HAP-1 (cell line): ENCODE results near the gene NFXL1.
"Not testable (repeated sequence)": the region's sequence is repeated elsewhere in the genome, so short reads cannot be mapped to it uniquely, and the experiment has no call there.

Source experiments
- DNase-seq, 2 experiments: peaks; one replicate each; pipeline ENCODE4 v3.0.0-alpha.2; 2016 to 2020; ENCODE audit warnings: low spot score in 2 of 2
- H3K27me3 ChIP-seq: fragments of 250-450 bp; sonication (Bioruptor Pico); 2 replicates; pipeline ENCODE4 v1.5.1; 2020; ENCODE audit warnings: low read depth, mild to moderate bottlenecking, moderate library complexity
- H3K36me3 ChIP-seq: fragments of 250-450 bp; sonication (Bioruptor Pico); replicated peaks from 2 replicates; pipeline ENCODE4 v1.5.1; 2020; ENCODE audit warnings: mild to moderate bottlenecking
- H3K4me1 ChIP-seq: fragments of 250-450 bp; sonication (Bioruptor Pico); 2 replicates; pipeline ENCODE4 v1.5.1; 2020; ENCODE audit warnings: mild to moderate bottlenecking
- H3K4me3 ChIP-seq: fragments of 250-450 bp; sonication (Bioruptor Pico); 2 replicates; pipeline ENCODE4 v1.5.1; 2020; ENCODE audit warnings: mild to moderate bottlenecking, moderate library complexity
- H3K9me3 ChIP-seq: fragments of 250-450 bp; sonication (Bioruptor Pico); 2 replicates; pipeline ENCODE4 v1.5.1; 2020; ENCODE audit warnings: mild to moderate bottlenecking, moderate library complexity
- in situ Hi-C: fragments of 300-500 bp; cut with MboI; formaldehyde crosslinking; loops from 3 replicates; pipeline ENCODE4 v1.14.3; 2020; ENCODE audit warnings: low sequenced_read_pairs, inconsistent platforms, mixed read lengths

NFXL1 gene

DNA sequence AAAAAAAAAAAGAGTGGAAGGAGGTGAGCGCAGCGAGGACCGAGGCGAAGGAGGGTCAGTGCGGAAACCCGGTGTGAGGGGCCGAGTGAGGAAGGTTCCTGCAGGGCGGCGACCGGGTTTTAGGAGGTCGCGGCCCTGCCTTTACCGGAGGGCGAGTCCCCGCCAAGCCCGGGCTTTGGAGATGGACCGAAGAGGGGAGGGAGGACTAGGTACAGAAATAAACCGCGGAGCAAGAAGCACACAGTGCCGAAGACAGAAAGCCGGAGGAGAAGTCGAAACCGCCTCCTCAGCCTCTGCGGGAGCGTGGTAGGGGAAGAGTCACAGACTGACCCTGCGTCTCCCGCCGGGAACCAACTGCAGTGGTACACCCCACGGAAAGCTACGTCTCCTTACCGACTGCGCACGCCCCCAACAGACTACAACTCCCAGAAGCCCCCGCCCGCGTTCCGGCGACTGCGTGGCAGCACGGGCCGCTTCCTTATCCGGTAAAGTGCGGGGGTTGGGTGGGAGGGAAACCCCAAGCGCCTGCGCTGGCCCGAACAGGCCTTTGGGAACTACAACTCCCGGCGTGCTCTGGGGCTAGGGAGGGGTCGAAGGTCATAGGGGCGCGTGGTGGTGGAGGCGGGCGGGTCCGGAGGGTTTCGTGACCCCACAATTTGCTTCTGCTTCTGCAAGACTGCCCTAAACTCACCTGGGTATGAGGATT is at the start of gene NFXL1:
TSS of gene NFXL1 (minus strand) at position 364 of the 706 bp plus-strand sequence. CDS start 380 bp downstream, outside the sequence.
- no peaks in the 10 kb centered on the region for H3K9me3 ChIP-seq
- peaks cover 26% of the 10 kb centered on the region for H3K4me1 ChIP-seq
- H3K36me3 ChIP-seq: peaks cover 14% of the 10 kb centered on the region
- peak within 1 kb of the TSS; percentile 80 for H3K4me3 ChIP-seq
- in situ Hi-C loops: no loop called here
- H3K27me3 ChIP-seq: no peaks in the 10 kb centered on the region
- peak; percentile 94 to 98 for DNase-seq

DNA sequence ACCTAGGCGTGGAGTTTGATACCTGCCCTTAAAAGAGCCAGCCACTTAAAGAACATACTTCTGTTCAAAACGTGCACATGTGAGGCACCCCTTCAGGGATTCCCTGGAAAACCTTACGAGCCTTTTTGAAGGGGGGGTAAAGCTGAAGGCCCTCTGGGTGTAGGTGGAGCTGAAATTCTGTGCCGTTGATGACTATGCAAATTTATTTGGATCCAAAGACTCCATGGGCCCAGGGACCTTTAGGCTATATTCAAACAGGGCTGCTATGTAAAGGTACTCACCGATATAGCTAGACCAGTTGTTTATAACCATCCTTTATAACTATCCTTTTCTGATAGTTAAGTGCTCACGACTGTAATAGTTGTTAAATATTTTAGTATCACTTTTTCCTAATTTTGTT is 40.3 kb upstream of the NFXL1 start:
- Histone ChIP-seq H3K9me3 (no peaks in the 10 kb centered on the region), H3K4me1 (no peaks in the 10 kb centered on the region), H3K4me3 (no peak overlapping the region), H3K27me3 (no peaks in the 10 kb centered on the region), H3K36me3 (no peaks in the 10 kb centered on the region)
- in situ Hi-C loops: no loop called here
- no peak for DNase-seq

DNA sequence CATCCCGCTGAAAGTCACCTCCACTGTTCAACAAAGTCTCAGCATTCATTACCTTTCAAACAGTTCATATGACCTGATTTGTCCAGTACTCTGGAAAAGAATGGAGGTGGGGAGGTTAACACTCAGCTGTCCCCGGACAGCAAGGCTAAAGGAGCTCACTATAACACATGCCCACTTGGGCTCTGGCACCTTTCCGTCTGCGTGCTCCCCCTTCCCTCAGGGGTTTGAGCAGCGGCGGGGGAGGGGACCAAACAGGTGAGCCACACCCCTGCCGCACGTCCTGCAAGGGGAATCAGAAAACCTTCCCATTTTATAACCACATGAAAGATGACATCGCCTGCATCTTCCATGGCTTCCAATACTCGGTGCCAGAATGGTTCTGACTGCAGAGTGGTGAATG is 39.9 kb upstream of the NFXL1 start:
- Histone ChIP-seq H3K36me3 (no peaks in the 10 kb centered on the region), H3K4me3 (no peak overlapping the region)
- DNase-seq: no peak

DNA sequence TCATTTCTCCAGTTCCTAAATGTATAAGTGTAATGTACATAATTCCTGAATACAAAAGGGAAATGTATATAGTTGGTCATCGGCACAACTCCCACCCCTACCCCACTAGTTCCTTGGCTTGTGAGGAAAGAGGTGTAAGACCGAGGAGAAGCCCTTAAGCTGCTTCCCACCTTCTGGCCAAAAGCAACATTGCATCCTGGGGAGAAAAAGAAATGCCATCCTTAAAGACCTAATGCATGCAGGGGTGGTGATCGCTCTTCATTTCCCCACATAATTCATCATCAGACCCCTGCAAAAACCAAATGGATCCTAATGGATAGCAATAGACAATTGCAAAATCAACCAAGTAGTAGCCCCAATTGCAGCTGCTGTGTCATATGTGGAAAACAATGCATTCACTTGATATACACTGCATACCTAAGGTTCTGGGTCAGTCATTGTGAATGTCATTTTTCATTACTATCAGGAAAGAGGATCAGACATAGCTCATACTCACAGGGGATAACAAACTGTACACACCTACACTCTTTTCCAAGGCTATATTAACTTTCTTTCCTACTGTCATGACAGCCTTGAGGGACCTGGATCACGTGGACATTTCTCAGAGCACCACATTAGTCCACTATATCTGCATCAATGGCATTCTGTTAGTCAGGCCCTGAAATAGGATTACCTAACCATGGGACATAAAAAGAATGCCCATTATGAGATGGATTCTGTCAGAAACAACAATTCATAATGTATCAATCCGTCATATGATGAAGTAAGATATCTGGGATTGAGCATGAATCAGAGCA is 31.7 kb upstream of the NFXL1 start:
- Histone ChIP-seq H3K27me3 (no peaks in the 10 kb centered on the region), H3K9me3 (no peaks in the 10 kb centered on the region), H3K4me1 (no peaks in the 10 kb centered on the region), H3K4me3 (no peak overlapping the region), H3K36me3 (no peaks in the 10 kb centered on the region)
- no peak for DNase-seq
- in situ Hi-C loops: loop anchor here (25.0 kb wide), 1 partner anchor 141 kb away; no protein-coding TSS in a partner anchor

More for the DNA sequence above, 39.9 kb upstream of the NFXL1 start:
- in situ Hi-C loops: no loop called here
- Histone ChIP-seq H3K9me3 (no peaks in the 10 kb centered on the region), H3K27me3 (no peaks in the 10 kb centered on the region), H3K4me1 (no peaks in the 10 kb centered on the region)

DNA sequence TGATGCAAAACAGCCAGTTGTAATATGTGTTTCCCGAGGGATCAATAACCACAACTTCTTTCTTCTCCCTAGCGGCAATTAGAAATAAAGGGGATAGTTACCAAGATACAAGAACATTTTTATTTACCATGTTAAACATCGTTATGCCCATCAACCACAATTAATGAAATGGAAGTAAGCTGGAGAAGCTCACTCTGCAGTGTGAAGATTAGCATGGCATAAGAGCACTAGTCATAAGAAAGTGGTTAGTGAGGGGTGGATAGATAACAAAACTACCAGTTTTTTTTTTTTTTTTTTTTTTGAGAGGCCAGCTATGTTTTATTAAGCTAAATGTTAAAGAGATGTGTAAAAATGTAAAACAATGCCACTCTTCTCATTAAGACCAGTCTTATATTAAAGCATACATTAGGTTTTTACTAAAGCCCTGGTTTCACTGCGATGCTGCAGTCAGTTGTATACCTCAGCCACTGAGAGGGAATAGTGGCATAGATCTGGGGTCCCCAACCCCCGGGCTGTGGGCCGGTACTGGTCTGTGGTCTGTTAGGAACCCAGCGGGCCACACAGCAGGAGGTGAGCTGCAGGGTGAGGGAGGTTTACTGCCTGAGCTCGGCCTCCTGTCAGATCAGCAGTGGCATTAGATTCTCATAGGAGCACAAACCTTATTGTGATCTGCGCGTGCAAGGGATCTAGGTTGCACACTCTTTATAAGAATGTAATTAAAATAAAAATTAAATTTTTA is 27.9 kb upstream of the NFXL1 start:
- no peak for DNase-seq
- Histone ChIP-seq H3K4me3 (no peak overlapping the region), H3K27me3 (no peaks in the 10 kb centered on the region), H3K4me1 (no peaks in the 10 kb centered on the region), H3K36me3 (no peaks in the 10 kb centered on the region), H3K9me3 (no peaks in the 10 kb centered on the region)
- in situ Hi-C loops: loop anchor here (25.0 kb wide), 1 partner anchor 145 kb away; no protein-coding TSS in a partner anchor

DNA sequence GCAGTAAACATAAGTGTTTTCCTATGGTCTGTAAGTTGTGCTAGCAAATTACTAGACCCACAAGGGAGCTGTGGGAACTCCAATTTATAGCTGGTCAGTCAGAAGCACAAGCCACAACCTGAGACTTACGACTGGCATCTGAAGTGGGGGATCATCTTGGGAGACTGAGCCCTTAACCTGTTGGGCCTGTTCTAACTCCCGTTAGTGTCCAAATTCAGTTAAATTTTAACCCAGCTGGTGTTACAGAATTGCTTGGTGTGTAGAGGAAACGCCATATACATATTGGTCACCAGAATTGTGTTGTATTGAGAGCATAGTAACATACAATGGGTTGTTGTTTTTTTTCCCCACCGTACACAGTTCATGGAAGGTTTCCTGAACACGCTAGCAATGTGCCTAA is 25.1 kb upstream of the NFXL1 start:
- in situ Hi-C loops: loop anchor here (10.0 to 25.0 kb wide), 2 partner anchors 148 to 255 kb away; no protein-coding TSS in a partner anchor
- Histone ChIP-seq H3K9me3 (no peaks in the 10 kb centered on the region), H3K4me1 (no peaks in the 10 kb centered on the region), H3K27me3 (0 out of 2 replicates have a peak, but pooled peaks cover 8% of the 10 kb centered on the region), H3K36me3 (no peaks in the 10 kb centered on the region), H3K4me3 (no peak overlapping the region)
- DNase-seq: no peak

DNA sequence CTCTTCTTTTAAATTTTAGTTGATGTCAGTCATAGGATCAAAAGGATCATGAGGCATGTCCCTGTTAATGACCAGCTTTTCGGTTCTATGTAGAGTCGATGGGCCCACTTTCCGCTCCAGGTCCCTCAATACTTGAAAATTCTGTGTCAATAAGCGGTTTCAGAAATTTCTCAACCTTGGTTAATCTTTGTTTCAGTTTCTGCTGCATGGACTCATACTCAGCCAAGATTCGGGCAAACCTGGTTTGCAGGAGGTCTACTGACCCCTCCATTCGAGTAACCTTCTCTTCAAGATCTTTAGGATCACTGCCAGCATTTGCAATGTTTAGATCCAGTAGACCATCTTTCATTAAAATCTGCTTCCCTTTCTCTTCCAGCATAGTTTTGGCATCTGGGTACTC is 22.0 kb upstream of the NFXL1 start:
- Histone ChIP-seq H3K4me1 (no peaks in the 10 kb centered on the region), H3K9me3 (no peaks in the 10 kb centered on the region), H3K4me3 (no peak overlapping the region), H3K27me3 (0 out of 2 replicates have a peak, but pooled peaks cover 8% of the 10 kb centered on the region), H3K36me3 (no peaks in the 10 kb centered on the region)
- in situ Hi-C loops: loop anchor here (10.0 to 25.0 kb wide), 2 partner anchors 151 to 252 kb away; no protein-coding TSS in a partner anchor
- DNase-seq: no peak

DNA sequence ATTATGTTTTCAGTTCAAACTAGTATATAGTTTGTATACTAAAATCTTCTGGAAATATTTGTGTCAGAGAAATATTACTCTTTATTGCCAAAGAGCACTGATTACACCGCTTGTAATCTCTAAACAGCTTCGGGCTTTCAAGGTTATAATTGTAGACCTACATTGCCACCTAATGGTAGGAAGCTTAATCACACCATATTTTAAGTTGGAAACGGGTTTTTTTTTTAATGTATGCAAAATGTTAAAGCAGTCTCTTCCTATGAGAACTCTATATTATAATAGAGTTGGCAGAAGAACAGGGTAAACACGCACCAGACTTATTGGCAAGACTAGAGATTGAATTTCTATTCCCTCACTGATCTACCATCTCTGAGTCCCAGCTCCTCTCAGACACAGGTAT is 19.5 kb upstream of the NFXL1 start:
- Histone ChIP-seq H3K27me3 (peaks cover 16% of the 10 kb centered on the region; the same call in 1 of the 2 replicates), H3K36me3 (no peaks in the 10 kb centered on the region), H3K4me3 (no peak overlapping the region), H3K9me3 (no peaks in the 10 kb centered on the region), H3K4me1 (no peaks in the 10 kb centered on the region)
- peak in 1 of 2 experiments; percentile 64 for DNase-seq
- in situ Hi-C loops: loop anchor here (10.0 to 25.0 kb wide), 2 partner anchors 153 to 249 kb away; no protein-coding TSS in a partner anchor

DNA sequence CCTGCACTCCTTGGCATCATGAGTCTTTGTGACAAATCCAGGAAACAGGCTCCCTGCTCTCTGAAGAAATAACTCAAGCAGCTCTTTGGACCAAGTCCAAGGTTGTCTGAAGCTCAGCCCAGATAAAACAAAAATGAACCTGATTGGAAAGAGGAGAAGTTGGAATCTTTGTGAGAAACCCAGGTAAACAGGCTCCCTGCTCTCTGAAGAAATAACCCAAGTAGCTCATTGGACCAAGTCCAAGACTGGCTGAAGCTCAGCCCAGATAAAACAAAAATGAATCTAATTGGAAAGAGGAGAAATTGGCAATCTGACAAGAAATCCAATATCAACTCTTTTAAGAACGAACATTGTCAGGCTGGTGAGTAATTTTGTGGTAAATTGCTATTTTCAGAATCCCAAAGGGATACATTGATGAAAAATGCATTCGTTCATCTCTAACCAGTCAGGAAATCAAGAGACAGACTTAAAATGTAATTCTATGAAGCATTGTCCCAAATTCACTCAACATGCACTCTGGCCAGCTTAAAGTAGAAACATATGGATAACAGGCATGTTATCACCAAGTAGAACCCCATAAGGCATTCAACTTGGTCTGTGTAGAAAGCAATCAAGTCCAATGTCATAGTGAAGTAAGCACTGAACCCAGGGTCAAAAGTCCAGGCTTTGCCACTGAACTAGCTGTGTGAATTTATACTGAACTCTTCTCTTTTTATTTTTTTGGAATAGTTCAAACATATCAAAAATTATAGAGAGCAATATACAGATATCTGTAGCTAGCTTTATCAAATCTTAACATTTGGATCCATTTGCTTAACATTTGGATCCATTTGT is 16.8 kb upstream of the NFXL1 start:
- in situ Hi-C loops: loop anchor here (10.0 to 25.0 kb wide), 2 partner anchors 156 to 246 kb away; no protein-coding TSS in a partner anchor
- no peak for DNase-seq

DNA sequence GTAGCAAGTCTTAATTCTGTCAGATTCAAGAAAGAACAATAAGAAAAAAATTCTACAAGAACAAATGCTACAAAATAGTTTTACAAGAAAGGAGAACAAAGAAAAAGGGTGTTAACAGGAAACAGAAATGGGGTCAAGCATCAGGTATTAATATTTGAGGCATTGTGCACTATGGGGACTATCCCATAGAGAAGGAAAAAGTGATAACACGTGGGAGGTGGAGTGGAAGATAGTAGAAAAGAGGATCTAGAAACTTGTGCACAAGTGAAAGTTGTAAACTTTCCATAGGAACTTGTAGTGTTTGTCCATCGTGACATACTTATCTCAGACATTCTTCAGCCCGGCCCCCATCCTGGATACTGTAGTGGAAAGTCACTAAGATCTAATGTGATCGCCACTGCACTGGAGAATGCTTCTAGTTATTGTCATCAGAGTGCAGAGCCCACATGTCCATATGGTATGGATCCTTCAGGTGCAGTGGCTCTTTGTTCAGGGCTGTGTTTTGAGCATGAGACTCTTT is 15.4 kb upstream of the NFXL1 start:
- in situ Hi-C loops: loop anchor here (10.0 to 25.0 kb wide), 2 partner anchors 158 to 245 kb away; no protein-coding TSS in a partner anchor
- no peaks in the 10 kb centered on the region for H3K4me1 ChIP-seq
- H3K27me3 ChIP-seq: peaks cover 12% of the 10 kb centered on the region; the same call in 1 of the 2 replicates
- no peak for DNase-seq
- H3K4me3 ChIP-seq: no peak overlapping the region
- no peaks in the 10 kb centered on the region for H3K9me3 ChIP-seq
- no peaks in the 10 kb centered on the region for H3K36me3 ChIP-seq

More for the DNA sequence above, 16.8 kb upstream of the NFXL1 start:
- Histone ChIP-seq H3K4me1 (no peaks in the 10 kb centered on the region), H3K4me3 (no peak overlapping the region), H3K36me3 (no peaks in the 10 kb centered on the region), H3K9me3 (no peaks in the 10 kb centered on the region), H3K27me3 (peaks cover 17% of the 10 kb centered on the region; the same call in 1 of the 2 replicates)

DNA sequence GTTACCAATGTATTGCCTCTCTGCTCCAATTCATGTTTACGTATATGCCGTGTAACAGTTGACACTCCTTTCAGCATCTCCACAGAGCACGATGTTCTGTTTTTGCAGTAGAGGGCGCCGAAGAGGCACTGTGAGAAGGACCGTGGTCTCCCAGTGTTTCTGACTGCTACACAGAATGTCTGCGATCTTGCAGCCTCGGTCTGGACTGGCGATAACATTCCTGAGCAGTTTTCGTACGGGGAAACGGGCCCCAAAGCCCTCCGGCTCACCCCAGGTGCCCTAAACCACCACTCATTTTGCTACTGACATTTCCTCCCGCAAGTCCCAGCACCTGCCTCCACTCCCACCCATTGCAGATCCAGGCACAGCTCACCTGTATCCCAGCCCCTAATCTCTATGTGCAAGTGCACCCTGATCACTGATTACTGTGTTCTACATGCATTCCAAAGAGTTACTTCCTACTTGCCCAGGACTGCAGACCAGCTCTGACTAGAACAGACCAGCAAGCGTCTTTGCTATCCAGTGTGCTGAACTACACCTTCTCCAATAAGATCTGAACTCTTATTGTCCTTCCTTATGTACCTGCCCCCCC is 12.4 kb upstream of the NFXL1 start:
- H3K27me3 ChIP-seq: peaks cover 12% of the 10 kb centered on the region; the same call in 1 of the 2 replicates
- no peaks in the 10 kb centered on the region for H3K4me1 ChIP-seq
- peak; percentile 65 to 82 for DNase-seq
- H3K9me3 ChIP-seq: no peaks in the 10 kb centered on the region
- H3K36me3 ChIP-seq: no peaks in the 10 kb centered on the region
- H3K4me3 ChIP-seq: no peak overlapping the region
- in situ Hi-C loops: loop anchor here (25.0 kb wide), 1 partner anchor 161 kb away; no protein-coding TSS in a partner anchor

DNA sequence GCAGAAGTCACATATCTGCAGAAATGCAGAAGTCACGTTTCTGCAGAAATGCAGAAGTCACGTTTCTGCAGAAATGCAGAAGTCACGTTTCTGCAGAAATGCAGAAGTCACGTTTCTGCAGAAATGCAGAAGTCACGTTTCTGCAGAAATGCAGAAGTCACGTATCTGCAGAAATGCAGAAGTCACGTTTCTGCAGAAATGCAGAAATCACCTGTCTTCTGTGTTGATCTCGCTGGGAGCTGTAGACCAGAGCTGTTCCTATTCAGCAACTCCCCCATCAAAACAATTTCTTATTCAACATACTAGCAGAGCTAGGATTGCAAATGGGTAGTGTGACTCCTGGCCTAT is 8.9 kb upstream of the NFXL1 start:
- H3K27me3 ChIP-seq, H3K36me3 ChIP-seq, in situ Hi-C loops, DNase-seq, H3K9me3 ChIP-seq, H3K4me1 ChIP-seq, H3K4me3 ChIP-seq: not testable (repeated sequence)
